ENCODE measurements around the gene FAM200B.
"Not testable (repeated sequence)": the region's sequence is repeated elsewhere in the genome, so short reads cannot be mapped to it uniquely, and the experiment has no call there.

The FAM200B gene

GRCh38 chr4:15696866-15697265 lies 15.2 kb downstream of the FAM200B start:
- no peak for DNase-seq

- DNase-seq: peak; percentile 43
Measured at GRCh38 chr4:15702941-15703403, 21.3 kb downstream of the FAM200B start, which contains the start of gene BST1. Gene BST1, plus strand, starts transcription at chr4:15703065. Its CDS starts 80 bp downstream, at chr4:15703145.

GRCh38 chr4:15703439-15703838 lies 21.8 kb downstream of the FAM200B start:
- no peak for DNase-seq

- DNase-seq: no peak
Measured at GRCh38 chr4:15704129-15704528, 22.5 kb downstream of the FAM200B start.

- no peak for DNase-seq
Measured at GRCh38 chr4:15706646-15707362, 25.2 kb downstream of the FAM200B start.

- no peak for DNase-seq
Measured at GRCh38 chr4:15707363-15707715, 25.7 kb downstream of the FAM200B start.

GRCh38 chr4:15711762-15712161 lies 30.1 kb downstream of the FAM200B start:
- no peak for DNase-seq

- no peak for DNase-seq
Measured at GRCh38 chr4:15712214-15712613, 30.6 kb downstream of the FAM200B start.

GRCh38 chr4:15714141-15714540 lies 32.5 kb downstream of the FAM200B start:
- DNase-seq: no peak

- DNase-seq: peak; percentile 9
Measured at GRCh38 chr4:15714646-15715435, 33.2 kb downstream of the FAM200B start.

- no peak for DNase-seq
Measured at GRCh38 chr4:15716115-15716514, 34.5 kb downstream of the FAM200B start.

- DNase-seq: no peak
Measured at GRCh38 chr4:15717086-15717485, 35.5 kb downstream of the FAM200B start.

GRCh38 chr4:15717657-15718416 lies 36.2 kb downstream of the FAM200B start:
- no peak for DNase-seq

GRCh38 chr4:15718465-15718864 lies 36.8 kb downstream of the FAM200B start:
- no peak for DNase-seq

GRCh38 chr4:15718959-15719358 lies 37.3 kb downstream of the FAM200B start:
- no peak for DNase-seq

GRCh38 chr4:15719506-15719905 lies 37.9 kb downstream of the FAM200B start:
- no peak for DNase-seq

GRCh38 chr4:15720851-15721250 lies 39.2 kb downstream of the FAM200B start:
- no peak for DNase-seq

- peak; percentile 16 for DNase-seq
Measured at GRCh38 chr4:15725608-15726007, 44.0 kb downstream of the FAM200B start.

- DNase-seq: peak; percentile 65
Measured at GRCh38 chr4:15729910-15730533, 48.4 kb downstream of the FAM200B start.

- DNase-seq: not testable (repeated sequence)
Measured at GRCh38 chr4:15733061-15733460, 51.4 kb downstream of the FAM200B start.

GRCh38 chr4:15735536-15735935 lies 53.9 kb downstream of the FAM200B start:
- DNase-seq: no peak

GRCh38 chr4:15736514-15737050 lies 55.0 kb downstream of the FAM200B start:
- no peak for DNase-seq

GRCh38 chr4:15737255-15737654 lies 55.6 kb downstream of the FAM200B start:
- no peak for DNase-seq
